DND-41 (cell line): Measurements from ENCODE around the gene IL21R.
"Not testable (repeated sequence)": the region's sequence is repeated elsewhere in the genome, so short reads cannot be mapped to it uniquely, and the experiment has no call there.

Source experiments
- EZH2 ChIP-seq: IDR thresholded peaks from 3 replicates; pipeline ENCODE4 v1.6.1; 2012; ENCODE audit warnings: borderline replicate concordance, low read depth, mild to moderate bottlenecking, moderate library complexity, low read length, inconsistent platforms; ENCODE audit not compliant: severe bottlenecking
- TF ChIP-seq, protein P1 (sequence below): IDR thresholded peaks from 2 replicates; pipeline ENCODE4 v1.5.1; 2012; ENCODE audit warnings: borderline replicate concordance, low read length, moderate library complexity, mild to moderate bottlenecking; ENCODE audit not compliant: poor library complexity, severe bottlenecking; ENCODE audit errors: extremely low read depth

DNA sequence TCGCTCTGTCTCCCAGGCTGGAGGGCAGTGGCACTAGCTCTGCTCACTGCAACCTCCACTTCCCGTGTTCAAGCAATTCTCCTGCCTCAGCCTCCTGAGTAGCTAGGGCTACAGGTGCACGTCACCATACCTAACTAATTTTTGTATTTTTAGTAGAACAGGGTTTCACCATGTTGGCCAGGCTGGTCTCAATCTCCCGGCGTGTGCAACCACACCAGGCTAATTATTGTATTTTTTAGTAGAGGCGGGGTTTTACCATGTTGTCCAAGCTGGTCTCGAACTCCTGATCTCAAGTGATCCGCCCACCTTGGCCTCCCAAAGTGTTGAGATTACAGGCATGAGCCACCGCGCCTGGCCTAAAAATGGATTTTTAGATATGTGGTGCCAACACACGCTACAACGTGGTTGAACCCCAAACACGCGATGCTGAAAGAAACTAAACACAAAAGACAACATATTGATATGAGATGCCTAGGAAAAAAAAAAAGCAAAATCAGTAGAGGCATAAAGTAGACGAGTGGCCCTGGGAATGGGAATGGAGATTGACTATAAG, 3.6 kb upstream of the IL21R start:
- TF ChIP-seq, protein P1, sequence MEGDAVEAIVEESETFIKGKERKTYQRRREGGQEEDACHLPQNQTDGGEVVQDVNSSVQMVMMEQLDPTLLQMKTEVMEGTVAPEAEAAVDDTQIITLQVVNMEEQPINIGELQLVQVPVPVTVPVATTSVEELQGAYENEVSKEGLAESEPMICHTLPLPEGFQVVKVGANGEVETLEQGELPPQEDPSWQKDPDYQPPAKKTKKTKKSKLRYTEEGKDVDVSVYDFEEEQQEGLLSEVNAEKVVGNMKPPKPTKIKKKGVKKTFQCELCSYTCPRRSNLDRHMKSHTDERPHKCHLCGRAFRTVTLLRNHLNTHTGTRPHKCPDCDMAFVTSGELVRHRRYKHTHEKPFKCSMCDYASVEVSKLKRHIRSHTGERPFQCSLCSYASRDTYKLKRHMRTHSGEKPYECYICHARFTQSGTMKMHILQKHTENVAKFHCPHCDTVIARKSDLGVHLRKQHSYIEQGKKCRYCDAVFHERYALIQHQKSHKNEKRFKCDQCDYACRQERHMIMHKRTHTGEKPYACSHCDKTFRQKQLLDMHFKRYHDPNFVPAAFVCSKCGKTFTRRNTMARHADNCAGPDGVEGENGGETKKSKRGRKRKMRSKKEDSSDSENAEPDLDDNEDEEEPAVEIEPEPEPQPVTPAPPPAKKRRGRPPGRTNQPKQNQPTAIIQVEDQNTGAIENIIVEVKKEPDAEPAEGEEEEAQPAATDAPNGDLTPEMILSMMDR = not testable (repeated sequence)
- TF ChIP-seq EZH2 = not testable (repeated sequence)
